Renal cortex interstitium (tissue), 11 donors: ENCODE data around the gene MED9. TPM values are rescaled to one million over a fixed set of nuclear protein-coding genes. Genes with fewer than 3 reads are reported as not detected.

ENCODE experiments used
- DNase-seq, 11 donors: peaks; one replicate each; pipeline ENCODE4 v3.0.0-alpha.2; 2013; ENCODE audit warnings: low read depth in 9 of 11, low spot score in 4 of 11; ENCODE audit errors: extremely low read depth in 1 of 11
- polyA plus RNA-seq, 3 donors: library from polyadenylated mRNA; unstranded; fragments of 120-200 nt; gene quantifications; one replicate each; pipeline ENCODE4 v1.2.1, GENCODE V29; 2013; ENCODE audit not compliant: insufficient read length in 3 of 3

Gene MED9
- polyA plus RNA-seq, 3 donors, result 19.4 to 22.4 (median 22.2) TPM

DNA sequence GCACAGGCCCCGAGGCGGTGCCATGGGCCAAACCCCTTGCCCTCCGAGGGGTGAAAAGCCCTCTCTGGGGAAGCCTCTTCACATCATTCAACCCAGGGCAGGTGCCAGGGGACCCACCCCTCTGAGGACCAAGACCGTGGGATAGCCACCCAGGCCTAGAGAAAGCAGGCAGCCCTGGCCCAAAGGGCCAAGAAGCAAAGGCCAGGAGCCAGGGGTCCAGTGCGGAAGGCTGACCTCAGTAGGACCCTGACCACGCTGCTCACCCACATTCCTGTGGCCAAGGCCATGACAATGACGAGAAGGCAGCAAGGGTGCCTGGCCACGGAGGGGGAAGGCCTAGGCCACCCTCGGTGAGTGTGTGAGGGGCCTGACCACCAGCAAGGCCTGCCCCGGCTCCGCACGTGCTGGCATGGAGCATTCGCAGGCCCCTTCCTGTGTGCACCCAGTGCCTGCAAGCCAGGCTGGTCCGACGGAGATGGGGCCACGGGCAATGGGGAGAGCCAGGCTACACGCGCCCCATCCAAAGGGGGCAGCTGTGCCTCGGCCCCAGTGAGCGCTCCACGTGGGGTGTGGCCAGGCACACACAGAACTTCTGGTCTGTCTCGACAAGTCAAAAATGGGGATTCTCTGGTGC is 43.9 kb downstream of the MED9 start:
- DNase-seq, result no peak

DNA sequence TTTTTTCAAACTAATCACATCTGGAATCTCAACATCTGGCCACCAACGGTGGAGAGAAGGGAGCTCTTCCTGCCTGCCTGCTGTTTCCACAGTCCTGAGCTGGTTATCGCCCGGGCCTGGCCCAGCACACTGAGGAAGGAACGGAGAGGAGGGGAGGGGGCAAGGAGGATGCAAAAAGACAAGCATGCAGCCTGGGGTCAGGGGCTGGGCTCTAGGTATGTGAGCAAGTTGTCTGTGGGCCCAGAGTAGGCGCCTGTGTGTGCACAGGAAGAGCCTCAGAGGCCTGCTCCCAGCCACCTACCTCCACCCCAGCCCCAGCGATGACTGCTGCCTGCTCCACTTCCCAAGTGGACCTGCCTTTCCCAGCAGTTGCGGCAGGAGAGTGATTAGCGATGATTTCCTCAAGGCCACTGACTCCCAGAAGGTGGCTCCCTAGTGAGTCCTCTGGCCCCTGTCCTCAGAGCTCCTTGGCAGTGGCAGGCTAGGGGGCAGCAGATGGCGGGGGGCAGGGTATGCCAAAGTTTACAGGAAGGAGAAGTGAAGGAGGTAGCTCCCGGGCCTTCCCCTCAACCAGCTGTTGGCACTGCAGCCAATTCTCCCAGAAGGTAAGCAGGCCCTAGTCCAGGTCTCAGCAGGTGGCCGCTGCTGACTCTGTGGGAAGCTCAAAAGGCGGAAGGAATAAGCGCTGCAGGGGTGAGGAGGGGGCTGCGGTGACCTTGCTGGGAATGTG is 46.4 kb downstream of the MED9 start:
- no peak for DNase-seq

DNA sequence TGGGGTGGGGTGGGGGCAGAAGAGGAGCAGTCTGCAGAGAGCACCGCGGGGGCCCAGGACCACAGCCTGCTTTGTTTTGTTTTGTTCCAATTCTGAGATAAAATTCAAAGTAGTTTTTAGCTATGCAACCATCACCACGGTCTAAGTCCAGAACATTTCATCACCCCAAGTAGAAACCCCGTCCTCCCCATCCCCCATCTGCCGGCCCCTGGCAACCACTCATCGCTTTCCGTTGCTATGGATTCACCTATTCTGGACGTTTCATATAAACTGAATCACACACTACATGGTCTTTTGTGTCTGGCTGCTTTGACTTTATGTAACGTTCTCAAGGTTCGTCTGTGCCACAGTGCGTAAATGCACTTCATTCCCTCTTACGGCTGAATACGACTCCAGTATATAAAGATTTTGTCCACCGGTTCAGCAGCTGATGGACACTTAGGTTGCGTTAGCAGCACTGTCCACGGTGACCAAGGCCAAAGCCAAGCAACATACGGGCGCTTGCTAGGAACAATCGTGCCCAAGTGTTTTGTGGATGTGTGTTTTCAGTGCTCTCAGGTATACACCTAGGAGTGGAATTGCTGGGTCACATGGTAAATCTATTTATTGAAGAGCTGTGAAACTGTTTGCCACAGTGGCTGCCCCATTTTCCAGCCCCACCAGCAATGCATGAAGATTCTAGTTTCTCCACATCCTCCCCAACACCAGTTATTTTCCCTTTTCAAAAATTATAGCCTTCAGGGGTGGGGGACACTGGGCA is 47.1 kb downstream of the MED9 start:
- DNase-seq, result no peak

DNA sequence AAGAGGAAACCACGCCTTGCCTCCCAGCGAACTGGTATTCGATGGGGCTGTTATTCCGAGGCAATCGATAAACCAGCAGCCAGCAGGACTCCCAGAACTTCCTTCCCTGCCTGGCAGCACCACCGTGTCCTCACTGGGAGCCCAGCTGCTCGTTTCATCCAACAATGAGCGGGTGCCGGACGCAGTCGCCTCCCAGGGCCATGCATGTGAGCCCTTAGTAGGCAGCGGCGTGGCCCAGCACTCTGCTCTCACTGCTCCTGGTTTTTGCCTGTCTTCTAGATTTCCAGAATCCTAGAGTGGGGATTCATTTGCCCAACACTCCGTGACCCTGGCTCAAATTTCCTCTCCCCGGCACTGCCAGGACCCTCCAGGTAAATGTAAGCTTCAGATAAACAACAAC is 48.5 kb downstream of the MED9 start:
- DNase-seq, result no peak

DNA sequence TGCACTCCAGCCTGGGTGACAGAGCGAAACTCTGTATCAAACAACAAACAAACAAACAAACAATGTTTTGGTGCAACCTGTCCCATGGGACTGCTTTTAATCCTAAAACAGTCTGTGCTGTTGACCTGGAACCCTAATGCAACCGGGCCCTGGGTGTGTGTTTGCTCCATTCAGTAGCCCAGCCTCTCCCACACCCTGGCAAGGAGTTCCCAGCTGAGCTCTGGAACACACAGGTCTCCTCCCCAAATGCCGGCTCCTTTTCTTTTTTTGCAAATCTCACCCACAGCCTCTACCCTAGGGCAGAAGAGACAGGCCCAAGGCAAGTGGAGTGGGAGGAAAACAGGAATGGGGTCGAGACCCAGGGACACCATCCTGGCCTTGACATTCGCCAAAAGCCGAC is 49.2 kb downstream of the MED9 start:
- DNase-seq, result no peak

DNA sequence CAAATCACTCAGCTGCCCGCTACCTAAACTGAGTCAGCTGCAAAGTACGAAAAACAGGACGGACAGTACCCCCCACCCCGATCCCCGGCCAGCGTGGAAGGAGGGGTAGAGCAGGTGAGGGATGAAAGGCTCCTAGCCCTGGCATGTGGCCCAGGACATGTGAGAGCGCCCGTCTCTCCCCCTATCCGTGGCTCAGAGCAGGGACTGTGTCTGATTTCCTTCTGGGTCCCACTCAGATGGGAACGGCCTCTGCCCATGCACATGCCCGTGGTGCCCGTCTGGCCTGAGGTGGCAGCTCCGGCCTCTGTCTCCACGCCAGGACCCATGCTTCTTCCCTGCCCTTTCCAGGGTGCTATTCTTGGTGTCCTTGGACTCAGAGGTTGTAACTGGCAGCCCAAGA is 49.6 kb downstream of the MED9 start:
- DNase-seq, result no peak

DNA sequence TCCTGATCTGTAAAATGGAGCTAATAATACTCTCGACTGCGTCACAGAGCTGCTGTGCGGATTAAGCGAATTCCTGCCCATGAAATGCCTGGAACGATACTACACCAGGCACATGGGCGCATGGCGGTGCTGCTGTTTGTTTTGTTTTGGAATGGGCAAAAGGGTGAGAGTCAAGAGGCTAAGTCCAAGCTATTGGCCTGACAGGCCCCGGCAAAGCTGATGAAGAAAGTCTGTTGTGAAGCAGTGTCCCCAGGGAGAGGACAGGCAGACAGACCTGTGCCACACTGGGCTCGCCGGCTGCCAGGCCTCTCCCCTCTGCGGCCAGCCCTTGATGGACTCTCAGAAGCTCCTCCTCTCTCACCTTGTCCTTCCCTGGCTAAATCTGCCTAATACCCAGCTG is 50.7 kb downstream of the MED9 start:
- DNase-seq, result no peak

DNA sequence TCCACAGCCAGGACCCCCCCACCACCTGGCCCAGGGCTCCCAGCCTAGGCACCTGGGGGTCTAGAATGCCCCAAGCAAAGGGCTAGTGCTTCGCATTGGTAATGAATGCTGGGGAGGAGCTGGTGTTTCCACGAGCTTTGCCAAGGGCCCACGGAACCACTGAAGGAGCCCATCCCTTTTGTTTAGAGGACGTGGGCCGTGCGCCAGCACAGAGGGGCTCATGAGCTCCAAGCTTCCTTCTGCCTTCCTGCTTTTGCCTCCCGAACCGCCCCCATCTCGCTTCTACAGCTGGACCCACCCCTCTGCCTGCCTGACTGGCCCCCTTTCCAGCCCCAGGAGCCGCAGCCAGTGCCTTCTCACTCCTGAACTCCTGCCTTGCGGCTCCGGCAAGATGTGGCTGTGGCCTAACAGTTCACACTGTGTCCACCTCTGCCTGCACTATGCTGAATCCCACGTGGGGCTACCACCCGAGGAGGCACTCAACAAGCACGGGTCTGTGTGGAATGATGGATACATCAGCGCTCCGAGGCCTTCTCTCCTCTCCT is 51.2 kb downstream of the MED9 start:
- DNase-seq, result no peak

DNA sequence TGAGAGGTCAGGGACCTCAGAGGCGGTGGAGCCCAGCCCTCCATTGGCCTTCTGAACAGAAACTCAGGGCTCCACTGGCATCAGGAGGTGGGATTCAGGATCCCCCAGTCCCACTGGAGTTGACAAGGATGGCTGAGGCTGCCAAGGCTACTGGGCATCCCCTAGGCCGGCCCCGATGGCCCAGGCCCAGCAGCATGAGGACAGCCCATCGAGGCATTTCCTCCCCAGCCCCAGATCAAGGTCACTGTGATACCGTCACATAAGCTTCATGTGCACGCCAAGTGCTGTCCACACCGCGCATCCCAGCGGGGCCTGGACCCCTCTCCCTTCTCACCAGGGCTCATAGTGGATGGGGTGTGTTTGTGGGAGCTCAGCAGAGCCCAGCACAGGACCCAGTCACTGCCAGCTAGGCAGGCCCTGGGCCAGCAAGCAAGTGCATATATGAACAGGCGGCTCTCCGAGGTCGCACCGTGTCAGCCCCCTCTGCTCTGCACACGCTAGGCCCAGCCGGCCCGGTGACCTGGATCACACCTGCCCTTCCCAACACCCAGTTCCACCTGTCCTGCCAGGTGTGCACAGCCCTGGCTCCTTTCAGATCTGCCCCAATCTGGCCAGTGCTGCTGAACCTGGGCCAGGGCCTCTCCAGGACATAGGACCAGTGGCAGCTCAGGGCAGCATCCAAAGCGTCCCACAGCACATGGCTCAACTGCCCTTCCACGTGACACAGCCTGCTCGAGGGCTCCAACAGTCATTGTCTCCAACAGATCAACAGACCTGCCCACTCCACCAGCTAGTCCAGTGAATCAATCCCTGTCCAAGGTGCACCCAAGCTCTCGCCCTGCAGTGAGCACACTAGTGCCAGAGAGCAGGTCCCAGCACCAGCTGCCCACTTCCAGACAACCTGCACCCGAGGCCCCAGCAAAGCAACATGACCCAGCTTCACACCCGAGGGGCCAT is 52.2 kb downstream of the MED9 start:
- no peak for DNase-seq

DNA sequence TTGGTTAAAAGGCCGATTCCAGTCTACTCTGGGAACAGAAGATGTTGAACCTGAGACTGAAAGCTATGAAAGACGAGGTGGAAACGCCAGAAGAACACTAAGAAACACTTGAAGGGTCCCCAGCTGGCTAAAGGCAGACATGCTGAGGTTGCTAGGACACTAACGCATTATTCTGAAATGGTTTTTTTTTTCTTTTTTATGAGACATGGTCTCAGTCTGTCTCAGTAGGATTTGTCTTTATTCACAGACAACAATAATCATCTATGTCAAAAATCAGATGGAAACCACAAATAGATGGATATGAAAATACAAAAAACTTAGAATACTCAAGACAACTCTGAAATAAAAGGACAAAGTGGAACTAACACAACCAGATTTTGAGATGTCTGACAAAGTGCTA is 54.4 kb downstream of the MED9 start:
- DNase-seq, result no peak

DNA sequence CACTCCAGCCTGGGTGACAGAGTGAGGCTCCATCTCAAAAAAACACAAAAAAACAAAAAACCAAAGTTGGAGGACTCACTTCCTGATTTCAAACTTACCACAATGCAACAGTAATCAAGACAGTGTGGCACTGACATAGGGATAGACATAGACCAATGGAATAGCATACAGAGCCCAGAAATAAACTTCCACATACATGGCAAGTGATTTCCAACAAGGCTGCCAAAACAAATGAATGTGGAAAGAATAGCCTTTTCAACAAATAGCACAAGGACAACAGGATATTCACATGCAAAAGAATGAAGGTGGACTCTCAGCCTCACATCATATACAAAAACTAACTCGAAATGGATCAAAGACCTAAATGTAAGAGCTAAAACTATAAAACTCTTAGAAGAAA is 56.2 kb downstream of the MED9 start:
- no peak for DNase-seq

DNA sequence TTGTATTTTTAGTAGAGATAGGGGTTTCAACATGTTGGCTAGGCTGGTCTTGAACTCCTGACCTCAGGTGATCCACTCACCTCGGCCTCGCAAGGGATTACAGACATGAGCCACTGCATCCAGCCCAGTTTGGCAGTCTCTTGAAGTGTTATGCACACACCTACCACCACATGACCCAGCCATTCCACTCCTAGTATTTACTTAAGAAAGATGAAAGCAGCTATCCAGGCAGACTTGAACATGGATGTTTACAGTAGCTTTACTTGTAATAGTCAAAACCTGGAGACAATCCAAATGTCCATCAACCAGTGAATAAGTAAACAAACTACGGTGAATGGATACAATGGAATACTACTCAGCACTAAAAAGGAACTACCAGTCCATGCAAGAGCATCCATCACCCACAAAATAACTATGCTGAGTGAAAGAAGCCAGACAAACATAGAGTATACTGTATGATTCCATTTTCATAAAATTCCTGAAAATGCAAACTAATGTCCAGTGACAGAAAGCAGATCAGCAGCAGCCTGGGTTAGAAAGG is 57.2 kb downstream of the MED9 start:
- DNase-seq, result no peak

DNA sequence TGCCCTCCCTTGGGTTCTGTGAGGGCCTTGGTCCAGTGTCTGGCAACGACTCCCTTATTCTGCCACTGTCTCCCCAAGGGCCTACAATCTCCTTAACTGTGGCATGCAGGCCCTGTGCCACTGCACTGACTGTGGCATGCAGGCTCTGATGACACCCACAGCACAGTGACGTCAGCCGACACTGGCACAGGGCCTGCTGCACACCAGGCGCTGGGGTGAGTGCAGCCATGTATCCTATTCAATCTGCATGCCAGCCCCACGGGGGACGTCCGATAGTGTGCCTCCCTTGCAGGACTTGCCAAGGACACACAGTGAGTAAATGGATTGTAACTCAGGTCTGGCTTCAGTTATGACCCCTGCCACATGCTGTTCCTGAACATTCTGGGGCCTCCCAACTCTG is 59.2 kb downstream of the MED9 start:
- no peak for DNase-seq

DNA sequence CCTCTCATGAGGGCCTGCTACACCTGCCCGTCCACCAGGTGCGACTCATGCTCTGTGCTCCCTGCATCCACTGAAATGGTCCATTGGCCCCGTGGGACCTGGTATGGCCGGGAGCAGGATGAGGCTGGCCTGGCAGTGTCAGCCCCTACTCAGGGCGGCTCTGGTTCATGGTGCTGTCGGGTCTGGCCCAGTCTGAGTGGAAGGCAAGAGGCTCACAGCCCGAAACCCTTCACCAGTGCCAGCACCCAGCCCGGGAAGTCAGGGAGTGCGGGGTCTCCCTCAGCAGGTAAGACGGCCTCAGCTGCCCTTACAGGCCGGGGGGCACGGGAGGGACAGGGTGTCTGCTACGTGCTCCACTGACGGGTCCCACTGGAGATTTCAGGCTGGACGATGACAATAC is 59.9 kb downstream of the MED9 start:
- no peak for DNase-seq

DNA sequence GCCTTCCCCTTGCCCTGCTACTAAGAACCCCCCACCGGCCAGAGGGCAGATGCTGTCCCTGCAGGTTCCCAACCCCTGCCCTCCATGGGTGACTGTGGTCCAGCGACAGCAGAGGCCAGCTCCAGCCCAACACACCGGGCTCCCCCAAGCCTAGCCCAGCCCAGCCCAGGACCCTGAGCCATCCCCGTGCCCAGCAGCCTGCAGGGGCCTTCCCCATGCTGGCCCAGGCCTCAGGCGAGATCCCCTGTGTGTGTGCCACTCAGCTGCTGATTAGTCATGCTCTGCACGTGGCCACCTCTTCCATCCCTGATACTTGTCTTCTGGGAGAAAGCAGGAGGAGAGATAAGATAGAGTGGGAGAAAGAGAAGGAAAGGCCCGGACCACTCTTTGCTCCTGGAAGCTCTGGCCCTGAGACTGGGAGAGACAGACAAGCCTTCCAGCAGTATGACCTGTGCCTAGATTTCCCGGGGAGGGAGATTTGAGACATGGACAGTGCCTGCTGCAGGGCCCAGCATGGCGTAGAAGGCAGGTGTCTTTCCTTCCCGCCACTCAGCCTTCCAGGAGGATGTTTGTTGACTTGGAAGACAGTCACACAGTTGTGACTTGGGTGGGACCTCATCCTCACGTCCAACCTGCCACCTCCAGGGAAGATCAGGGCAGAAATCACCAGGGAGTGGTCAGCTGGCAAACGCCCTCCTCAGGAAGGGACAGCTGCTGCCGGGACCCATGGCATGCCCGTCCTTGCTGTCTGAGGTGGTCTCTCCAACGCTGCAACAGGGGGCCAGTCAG is 60.7 kb downstream of the MED9 start:
- no peak for DNase-seq

DNA sequence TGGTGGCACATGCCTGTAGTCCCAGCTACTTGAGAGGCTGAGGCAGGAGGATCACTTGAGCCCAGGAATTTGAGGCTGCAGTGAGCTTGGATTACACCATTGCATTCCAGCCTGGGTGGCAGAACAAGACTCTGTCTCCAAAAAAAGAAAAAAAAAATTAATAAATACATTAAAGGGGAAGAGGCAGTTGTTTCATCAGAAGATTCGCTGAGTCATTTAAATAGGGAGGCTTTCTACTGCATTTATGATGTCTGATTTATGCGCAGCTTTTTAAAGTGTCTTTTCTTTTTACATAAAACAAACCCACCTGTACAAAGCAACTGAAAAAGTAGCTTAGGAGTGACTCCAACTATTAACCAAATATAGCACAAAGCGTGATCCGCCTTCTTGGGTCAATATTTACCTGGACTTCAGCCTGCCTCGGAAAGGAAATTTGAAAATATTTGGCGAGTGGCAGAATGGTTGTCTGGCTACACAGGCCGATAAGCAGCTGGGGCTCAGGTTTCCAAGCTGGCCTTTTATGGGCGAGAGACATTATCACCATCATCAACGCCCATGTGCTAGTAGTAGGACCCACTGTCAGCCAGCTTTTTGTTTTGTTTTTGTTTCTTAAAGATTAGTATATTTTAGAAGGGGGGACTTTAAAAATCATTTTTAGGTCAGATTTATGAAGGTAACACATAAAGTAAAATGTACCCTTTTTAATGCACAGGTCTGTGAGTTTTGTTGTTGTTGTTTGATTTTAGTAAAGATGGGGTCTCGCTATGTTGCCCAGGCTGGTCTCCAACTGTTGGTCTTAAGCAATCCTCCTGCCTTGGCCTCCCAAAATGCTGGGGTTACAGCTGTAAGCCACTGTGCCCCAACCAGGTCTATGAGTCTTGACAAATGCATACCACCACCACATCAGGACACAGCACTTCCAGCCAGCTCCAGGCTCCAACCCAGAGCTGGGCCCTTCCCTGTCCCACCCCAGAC is 61.9 kb downstream of the MED9 start:
- DNase-seq, result no peak

DNA sequence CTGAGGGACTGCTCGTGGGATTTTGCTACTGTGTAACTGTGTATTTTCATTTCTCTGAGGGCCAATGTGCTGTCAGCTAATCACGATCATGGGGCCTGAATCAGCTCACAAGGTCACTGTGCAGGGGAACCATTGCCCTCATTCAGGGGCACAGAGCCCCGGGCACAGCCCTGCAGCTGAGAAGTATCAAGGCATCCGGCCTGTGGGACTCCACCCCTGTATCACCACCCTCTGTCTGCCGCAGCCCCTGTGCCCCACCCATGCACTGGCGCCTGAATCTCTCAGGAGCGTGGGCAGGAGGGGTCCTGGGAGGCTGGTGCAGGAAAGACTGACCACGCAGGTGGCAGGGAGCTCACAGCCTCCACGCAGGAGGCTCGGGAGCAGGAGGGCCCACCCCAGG is 62.8 kb downstream of the MED9 start:
- DNase-seq, result no peak
